ENCODE results near the gene BRAP. TPM values are rescaled to one million over a fixed set of nuclear protein-coding genes. Genes with fewer than 3 reads are reported as not detected.
"Not testable (repeated sequence)": the region's sequence is repeated elsewhere in the genome, so short reads cannot be mapped to it uniquely, and the experiment has no call there.

Gene BRAP
- total RNA-seq, 1 donor from 2014 or later: 20.5 TPM

DNA sequence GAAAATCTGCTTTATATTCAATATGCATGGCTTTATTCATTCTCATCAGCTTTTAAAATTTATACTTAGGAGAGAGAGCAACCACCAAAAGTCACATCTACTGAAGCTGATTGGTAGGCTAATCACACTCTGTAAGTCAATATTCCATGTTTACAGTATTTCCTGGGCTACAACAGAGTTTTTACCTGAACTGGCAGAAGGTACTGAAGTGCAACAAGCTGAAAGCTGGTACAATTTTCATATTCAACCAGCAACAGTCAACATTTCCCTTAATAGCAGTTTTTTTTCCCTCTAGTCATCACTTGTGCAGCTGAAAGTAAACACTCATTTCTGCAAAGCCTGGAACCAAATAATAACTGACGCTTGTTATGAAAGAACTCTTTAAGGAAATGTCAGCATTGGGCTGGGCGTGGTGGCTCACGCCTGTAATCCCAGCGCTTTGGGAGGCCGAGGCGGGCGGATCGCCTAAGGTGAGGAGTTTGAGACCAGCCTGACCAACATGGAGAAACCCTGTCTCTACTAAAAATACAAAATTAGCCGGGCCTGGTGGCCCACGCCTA lies 12.9 kb downstream of the BRAP start:
- DNase-seq: no peak

DNA sequence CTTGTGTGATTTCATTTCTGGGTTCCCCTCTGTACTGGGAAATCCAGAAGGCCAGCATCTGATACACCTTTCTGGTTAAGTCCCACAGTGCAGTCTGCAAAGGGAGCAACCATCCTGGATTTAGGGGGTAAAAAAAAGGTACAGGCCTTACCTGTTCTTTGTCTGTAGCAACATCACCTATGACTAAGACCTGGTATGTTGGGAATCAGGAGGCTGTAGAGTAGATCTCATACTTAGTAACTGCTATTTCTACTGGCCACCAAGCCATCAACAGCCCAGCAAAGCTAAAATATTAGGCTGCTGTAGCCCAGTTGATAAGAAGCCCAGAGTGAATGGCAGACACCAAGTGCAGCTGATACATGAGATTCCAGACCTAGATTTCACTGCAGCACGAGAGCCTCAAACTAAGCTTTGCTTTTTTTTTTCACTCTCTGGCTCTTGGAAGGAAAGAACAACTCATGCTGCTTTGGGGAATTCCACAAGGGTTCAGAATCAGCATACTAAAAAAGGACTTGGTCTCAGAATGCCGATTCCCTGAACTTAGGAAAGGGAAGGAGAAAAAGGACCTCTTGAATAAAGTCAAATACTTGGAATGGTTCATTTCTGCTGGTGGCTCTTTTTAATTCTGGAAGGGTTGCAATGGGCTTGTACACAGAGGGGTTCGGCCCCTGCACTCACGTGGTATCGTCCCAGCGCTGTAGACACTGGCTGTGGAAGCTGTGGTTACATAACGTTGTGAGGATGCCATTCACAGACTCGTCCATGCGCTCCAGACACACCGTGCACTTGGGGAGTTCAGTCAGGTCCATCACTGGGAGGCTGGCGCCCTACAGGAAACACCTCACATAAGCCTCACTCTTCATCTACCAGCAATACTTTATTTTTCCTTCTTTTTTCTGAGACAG lies 20.5 kb downstream of the BRAP start:
- DNase-seq: no peak

DNA sequence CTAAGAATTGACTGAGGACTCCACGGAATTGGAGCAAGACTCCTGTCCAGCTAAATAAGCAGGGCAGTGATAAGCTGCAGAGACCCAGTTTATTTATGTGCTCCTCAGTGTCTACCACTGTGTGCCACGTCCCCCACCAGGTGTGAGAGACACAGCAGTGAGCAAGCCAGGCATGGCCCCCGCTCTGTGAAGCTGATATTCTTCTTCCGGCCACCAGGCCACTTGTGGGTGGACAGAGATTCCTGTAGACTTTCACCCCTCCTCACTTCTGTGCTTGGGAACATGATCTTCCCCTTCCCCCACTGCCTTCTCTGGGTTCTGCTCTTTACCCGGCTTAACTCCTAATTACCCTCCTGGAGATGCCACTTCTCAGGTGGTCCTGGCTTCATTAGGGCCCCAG lies 21.3 kb downstream of the BRAP start:
- no peak for DNase-seq

DNA sequence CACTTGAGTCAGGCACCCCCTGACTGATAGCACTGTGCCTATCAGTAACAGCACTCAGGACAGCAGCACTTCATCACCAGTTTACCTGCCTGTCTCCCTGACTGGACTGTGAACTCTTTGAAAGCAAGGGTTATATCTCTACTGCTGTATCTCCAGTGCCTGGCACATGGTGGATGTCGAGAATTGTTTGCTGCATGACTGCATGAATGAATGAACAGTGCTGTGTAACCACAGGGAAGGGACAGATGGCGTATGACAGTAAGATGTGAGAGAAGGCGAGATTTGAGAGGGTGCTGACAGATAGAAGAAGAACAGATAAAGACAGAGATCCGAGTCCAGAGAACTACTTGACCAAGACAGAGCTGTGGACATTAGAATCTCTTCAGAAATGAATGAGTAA lies 29.7 kb downstream of the BRAP start:
- DNase-seq: no peak

DNA sequence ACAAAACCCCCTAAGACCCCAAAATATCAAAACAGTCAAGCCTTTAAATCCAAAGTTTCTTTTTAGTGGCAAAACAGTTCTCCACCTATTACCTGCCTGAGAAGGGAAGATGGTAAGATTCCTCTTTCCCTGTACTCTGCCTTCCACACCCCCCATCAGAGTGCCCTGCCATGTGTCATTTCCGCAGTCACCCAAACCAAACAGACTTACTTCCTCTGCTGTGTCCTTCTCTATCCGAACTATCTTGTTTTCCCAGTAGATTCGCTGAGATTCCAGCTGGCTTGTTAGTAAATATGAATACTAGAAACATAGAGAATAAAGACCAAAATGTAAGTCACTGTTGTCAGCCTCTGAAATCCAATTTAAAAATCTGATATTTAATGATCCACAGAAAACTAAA lies 30.4 kb downstream of the BRAP start:
- DNase-seq: no peak

DNA sequence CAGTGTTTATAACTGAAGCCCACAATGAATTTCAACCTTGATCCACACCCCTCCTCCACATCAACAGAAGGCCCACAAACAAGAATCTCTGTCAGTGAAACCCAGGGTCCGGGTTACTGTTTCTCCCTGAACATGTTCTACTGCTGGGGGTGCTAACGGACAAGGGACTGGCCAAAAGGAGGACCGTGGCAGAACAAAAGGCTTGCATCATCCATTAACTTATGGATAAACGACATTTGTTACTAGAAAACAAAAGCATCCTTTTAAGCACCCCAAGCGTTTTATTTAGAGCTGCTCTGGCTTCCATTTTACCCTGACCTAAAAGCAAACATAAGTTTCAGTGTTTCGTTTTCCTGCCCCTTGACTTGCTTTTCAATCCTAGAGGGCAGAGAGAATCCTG lies 32.2 kb downstream of the BRAP start:
- DNase-seq: no peak

DNA sequence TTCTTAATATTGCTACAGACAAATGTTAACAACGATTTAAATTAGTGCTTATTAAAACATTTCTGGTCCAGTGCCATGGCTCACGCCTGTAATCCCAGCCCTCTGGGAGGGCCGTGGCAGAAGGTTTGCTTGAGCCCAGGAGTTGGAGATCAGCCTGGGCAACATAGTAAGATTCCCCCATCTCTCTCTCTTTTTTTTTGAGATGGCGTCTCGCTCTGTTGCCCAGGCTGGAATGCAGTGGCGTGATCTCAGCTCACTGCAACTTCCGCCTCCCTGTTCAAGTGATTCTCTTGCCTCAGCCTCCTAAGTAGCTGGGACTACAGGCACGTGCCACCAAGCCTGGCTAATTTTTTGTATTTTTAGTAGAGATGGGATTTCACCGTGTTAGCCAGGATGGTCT lies 33.2 kb downstream of the BRAP start:
- DNase-seq: not testable (repeated sequence)

DNA sequence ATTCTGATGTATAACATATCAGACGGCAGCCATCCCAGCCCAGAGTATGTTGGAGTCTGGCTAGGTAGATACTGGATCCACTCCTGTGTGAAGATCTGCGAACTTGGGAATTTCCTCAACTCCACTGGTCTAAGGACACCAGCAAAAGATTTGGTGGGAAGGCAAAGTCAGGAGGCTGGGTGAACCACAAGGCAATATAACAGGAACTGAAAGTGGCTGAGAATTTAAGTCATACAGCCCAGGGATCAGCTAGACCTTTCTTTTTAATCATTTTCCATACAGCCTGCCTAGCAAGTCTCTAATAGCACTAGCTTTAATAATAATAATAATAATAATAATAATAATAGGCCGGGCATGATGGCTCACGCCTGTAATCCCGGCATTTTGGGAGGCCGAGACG lies 34.8 kb downstream of the BRAP start:
- DNase-seq: no peak

DNA sequence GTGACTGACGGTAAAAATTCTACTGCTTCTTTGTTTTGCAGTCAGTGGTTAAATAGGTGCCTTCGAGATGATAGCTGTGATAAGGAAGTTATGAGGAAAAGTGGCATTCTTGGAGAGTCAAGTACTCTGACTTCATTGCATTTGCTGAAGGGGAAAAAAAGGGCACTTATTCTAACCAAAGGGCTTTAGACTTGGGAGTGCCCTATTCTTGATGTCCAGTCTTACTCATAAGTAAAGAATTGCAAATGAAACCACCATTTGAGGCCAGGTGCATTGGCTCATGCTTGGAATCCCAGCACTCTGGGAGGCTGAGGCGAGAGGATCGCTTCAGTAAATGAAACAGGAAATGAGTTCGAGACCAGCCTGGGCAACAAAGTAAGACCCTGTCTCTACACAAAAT lies 40.3 kb downstream of the BRAP start:
- no peak for DNase-seq

DNA sequence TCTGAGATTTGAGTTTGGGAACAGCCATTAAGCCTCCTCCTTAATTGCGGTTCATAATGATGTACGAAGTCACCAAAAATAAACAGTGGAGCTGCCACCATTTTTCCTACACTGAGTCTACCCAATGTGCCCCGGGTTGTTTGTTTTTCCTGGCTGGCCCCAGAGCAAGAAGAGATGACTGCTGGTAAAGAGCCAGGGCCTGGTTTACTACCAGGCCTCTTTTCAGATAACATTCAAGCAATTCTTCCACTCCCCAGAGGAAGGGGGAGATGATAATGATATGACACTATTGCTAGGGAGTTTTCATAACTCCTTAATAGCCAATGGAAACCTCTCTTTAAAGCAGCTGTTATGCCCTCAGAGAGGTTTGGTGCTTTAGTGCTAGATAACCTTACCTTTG lies 42.3 kb downstream of the BRAP start:
- no peak for DNase-seq

DNA sequence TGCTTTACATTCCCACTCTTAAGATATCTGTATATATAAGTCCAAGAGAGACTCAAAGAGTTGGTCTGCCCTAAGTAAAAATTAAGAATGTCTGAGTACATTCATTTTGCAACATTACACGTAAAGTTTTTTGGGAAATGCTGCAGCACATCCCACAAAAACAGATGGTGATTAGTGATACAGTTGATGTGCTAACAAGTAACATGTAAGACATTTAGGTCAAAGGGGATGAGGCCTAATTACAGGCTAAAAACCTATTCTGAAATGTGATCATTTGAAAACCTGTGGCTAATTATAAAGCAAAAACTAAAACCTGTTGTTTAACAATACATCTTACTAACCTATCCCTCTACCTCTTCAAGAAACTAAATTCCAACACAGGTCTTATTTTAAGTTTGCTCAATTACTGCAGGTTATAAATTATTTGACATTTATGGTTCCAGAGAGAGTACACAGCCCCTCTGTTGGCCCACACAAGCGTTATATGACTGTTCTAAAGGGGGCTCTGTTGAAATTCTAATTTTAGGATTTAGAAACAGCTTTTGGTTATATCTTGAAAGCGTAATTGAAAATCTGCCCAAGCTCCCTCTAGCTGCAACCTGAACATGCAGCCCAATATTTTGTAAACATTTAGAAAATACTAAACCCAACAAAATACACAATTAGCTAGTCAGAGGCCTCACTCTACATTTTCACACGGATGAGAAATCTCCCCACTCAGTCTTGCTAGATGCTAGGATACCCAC lies 42.9 kb downstream of the BRAP start:
- DNase-seq: no peak

DNA sequence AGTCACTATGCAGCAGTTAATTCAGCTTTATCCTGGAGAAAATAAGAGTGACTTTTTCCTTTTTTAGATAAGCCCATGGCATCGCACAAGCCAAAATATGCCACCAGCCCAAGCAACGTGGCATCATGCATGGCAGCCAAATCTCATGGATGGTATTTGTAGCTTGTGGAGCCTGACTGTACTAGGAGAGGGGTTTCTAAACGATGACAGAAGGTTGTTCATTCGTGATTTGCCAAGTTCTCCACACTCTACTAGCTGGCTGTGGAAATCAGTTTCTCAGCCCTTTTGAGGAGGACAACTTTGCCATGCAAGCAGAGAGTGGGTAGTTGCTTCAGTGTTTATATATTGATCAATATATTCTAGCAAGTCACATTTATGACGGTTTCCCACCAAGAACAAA lies 45.2 kb downstream of the BRAP start:
- no peak for DNase-seq

DNA sequence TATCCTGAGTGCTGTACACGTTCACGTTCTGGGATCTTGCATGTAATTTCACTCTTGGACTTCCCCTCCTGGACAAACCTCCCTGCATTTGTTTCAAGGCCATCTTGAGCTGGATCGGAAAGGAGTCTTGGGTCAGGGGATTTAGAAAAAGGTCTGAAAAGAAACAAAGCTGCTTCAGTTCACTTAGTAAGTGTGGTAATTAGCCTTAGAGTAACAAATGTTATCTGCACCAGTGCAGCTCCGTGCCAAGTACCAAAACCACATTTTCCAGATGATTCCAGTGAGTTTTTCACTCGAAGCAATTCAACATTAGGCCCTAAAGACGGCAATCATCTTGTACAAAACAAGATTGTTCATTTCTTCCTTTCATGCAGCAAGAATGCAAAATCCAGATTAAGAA lies 47.2 kb downstream of the BRAP start:
- peak; percentile 26 for DNase-seq

DNA sequence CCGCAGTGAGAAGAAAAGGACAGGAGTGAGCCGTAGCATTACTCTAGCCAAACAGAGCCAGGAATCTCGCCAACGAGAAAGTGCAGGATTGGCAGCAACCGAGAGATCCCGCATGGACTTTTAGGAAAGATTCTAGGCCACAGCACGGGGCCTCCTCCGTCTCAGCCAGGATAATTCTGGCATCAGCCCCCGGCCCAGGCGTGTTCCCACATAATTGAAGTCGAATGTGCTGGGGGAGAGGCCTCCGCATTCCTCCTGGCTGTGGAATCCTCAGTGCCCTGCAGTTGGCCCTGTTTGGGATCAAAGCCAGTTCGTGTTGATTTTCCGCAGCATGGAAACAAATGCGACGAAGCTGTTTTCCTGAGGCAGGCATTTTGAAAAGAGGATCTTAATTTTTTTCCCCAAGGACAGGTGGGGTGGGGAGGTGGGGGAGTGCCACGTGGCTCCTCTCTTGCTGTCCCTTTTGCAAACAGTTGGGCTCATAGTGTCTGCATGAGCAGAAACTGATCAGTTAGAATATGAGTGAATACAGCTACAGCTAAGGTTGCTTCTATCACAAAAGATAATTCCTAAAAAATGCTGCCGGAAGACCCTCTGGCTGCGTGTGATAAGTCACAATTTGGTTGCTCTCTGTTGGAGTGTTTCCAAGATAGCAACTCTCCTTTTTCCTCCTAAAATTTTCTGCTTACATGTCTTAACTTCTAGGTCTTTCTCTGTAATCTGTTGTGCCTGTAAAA lies 49.4 kb downstream of the BRAP start:
- peak; percentile 96 for DNase-seq

DNA sequence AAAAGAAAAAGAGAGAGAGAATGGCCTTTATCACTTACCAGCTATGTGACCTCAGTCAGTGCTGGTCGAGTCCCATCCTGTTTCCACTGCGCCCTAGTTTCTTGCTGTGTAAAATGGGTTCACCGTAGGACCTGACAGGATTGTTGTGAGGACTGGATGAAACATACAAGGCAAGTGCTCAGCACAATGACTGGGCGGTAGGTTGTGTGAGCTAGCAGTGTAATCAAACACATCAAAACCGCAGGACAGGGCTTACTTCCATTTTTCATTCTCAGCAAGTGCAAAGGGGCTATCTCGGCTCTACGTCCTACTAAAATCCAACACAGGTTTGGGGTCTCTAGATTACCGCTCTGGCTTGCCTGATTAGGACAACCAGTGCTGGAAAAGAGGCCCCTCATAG lies 50.2 kb downstream of the BRAP start:
- DNase-seq: peak; percentile 34

DNA sequence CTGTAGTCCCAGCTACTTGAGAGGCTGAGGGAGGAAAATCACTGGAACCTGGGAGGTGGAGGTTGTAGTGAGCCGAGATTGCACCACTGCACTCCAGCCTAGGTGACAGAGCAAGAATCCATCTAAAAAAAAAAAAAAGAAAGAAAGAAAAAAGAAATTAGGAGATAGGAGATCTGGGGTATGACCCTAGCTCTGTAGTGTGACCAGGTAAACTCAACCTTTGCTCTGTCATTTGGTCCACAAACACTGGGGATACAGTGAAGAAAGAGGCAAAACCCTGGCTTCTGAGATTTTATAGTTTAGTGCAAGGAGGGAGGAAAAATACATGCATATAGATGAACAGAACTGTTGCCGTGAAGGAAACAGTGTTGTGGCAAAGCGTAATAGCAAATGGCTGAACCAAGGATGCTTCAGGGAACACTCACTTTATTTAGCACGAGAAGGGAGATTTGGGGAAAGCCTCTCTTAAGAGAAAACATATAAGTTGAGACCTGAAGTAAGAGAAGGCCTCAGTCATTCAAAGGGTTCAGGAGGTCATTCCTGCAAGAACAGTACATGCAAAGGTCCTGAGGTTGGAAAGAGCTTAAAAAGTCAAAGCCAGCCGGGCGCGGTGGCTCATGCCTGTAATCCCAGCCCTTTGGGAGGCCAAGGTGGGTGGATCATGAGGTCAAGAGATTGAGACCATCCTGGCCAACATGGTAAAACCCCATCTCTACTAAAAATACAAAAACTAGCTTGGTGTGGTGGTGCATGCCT lies 57.1 kb downstream of the BRAP start:
- DNase-seq: no peak

DNA sequence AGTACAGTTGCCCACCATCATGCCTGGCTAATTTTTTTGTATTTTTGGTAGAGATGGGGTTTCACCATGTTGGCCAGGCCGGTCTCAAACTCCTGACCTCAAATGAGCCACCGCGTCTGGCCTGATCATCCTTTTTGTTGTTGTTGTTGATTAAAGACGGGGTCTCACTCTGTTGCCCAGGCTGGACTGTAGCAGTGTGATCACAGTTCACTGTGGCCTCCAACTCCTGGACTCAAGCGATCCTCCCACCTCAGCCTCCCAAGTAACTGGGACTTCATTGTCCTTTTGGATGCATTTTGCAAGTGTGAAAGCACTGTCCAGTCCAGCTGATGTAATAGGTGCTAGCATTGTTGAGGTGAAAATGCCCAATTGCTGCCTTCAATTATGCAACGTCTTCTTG lies 59.5 kb downstream of the BRAP start:
- DNase-seq: no peak

DNA sequence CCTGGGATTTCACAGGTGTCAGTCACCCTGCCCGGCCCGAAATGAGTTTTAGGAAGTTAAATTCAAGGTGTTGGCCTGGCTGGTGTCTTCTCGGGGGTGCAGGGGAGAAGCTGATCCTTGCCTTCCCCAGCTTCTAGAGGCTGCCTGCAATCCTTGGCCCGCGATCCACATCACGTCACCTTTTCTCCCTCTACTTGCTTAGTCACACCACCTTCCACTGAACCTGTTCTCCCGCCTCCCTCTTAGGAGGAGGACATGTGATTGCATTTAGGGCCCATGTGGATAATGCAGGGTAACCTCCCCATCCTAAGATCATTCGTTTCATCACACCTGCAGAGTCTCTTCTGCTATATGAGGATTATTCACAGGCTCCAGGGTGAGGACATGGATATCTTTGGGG lies 61.2 kb downstream of the BRAP start:
- no peak for DNase-seq

DNA sequence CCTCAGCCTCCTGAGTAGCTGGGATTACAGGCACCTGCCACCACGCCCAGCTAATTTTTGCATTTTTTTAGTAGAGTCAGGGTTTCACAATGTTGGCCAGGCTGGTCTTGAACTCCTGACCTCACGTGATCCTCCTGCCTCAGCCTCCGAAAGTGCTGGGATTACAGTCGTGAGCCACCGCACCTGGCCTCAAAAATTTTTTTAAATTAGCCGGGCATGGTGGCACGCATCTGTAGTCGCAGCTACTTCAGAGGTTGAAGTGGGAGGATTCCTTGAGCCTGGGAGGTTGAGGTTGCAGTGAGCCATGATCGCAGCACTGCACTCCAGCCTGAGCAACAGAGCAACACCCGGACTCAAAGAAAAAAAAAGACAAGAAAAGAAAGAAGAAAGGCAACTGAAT lies 67.9 kb downstream of the BRAP start:
- not testable (repeated sequence) for DNase-seq

DNA sequence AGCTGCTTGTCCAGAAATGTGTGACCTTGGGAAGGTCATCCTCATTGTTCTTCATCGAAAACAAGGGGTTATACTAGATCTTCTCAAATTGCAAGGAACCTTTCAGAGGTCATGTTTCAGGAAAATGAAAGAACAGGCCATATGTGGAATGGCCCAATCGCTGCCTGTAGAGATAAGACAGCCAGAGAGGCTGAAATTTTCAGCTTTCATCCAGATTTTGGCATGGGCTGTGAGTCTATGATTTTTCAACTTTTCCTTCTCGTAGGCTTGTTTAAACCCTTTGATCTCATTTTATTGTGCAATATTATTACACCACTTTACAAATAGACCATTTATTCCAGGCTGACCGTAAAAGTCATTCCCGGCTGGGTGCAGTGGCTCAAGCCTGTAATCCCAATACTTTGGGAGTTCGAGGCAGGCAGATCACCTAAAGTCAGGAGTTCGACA lies 69.6 kb downstream of the BRAP start:
- DNase-seq: no peak

DNA sequence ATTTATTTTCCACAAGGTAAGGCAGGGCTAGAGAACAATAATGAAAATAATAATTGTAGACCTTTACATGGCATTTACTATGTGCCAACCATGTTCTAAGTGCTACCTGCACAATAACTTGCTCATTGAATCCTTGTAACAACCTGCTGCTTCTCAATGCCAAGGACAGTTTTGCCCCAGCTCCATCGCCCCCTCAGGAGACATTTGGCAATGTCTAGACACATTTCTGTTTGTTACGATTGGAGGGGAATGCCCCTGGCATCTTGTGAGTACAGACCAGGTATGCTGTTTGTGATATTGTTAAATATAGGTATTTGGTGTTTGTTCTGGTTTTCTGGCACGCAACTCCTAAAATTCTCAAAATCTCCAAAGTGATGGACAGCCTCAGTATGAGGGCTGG lies 78.5 kb downstream of the BRAP start:
- no peak for DNase-seq

DNA sequence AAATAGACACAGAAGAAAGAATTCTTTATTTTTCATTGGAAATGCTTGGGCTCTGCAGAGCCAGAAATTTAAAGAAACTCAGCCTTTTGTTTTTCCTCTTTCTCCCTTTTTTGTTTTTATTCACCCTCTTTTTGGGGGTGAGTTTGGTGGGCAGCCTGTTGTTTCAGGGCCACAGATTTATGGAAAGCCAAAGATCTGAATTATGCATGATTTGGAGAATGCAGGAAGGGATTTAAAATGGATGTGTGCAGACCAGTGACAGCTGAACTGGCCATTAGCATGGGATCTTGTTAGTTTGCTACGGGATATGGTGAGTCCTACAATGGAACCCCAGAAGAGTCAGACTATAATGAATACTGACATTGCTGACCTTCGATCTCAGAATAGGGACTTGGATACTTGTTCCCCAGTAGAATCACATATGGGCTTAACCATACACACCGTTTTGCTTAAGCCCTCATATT lies 79.0 kb downstream of the BRAP start:
- no peak for DNase-seq
